Measurements from ENCODE around the gene MYO1E. TPM values are rescaled to one million over a fixed set of nuclear protein-coding genes. Genes with fewer than 3 reads are reported as not detected.

Gene MYO1E
- total RNA-seq, 1 experiment from 2014 or later = 83.6 TPM

- no peak overlapping the region for H3K4me3 Mint-ChIP-seq
- no peaks in the 10 kb centered on the region for H3K9me3 Mint-ChIP-seq
- ATAC-seq = no peak
- DNase-seq (ENCODE audit: low spot score) = no peak
- peaks cover 6% of the 10 kb centered on the region; the same call in 1 of the 2 replicates for H3K36me3 Mint-ChIP-seq
- no peak overlapping the region for H3K27ac Mint-ChIP-seq
- ChIA-PET POLR2A (no interaction called here), CTCF (interaction anchor here (1.5 kb wide), 1 partner anchor 9 kb away, joined by 8 read pairs; no protein-coding TSS in a partner anchor)
- H3K4me1 Mint-ChIP-seq = no peaks in the 10 kb centered on the region; the same call in 1 of the 2 replicates
- TF ChIP-seq JAZF1 (CRISPR knock-in tag; IDR thresholded peaks at IDR 0.05) (no peak), ATF3 (CRISPR knock-in tag; conservative IDR thresholded peaks at IDR 0.05) (no peak), ZNF423 (CRISPR knock-in tag; IDR thresholded peaks at IDR 0.05) (no peak), ZNF416 (CRISPR knock-in tag; IDR thresholded peaks at IDR 0.05) (no peak), CDX4 (CRISPR knock-in tag; IDR thresholded peaks at IDR 0.05; ENCODE audit: borderline replicate concordance) (no peak), CTCF (IDR thresholded peaks at IDR 0.05) (no peak), ZSCAN18 (CRISPR knock-in tag; IDR thresholded peaks at IDR 0.05) (no peak), ZNF232 (CRISPR knock-in tag; IDR thresholded peaks at IDR 0.05) (no peak), AR (CRISPR knock-in tag; IDR thresholded peaks at IDR 0.05) (no peak)
- TF ChIP-seq, protein P1, sequence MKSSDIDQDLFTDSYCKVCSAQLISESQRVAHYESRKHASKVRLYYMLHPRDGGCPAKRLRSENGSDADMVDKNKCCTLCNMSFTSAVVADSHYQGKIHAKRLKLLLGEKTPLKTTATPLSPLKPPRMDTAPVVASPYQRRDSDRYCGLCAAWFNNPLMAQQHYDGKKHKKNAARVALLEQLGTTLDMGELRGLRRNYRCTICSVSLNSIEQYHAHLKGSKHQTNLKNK (CRISPR knock-in tag; IDR thresholded peaks at IDR 0.05) = no peak
- TF ChIP-seq, protein P2, sequence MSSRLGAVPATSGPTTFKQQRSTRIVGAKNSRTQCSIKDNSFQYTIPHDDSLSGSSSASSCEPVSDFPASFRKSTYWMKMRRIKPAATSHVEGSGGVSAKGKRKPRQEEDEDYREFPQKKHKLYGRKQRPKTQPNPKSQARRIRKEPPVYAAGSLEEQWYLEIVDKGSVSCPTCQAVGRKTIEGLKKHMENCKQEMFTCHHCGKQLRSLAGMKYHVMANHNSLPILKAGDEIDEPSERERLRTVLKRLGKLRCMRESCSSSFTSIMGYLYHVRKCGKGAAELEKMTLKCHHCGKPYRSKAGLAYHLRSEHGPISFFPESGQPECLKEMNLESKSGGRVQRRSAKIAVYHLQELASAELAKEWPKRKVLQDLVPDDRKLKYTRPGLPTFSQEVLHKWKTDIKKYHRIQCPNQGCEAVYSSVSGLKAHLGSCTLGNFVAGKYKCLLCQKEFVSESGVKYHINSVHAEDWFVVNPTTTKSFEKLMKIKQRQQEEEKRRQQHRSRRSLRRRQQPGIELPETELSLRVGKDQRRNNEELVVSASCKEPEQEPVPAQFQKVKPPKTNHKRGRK (CRISPR knock-in tag; IDR thresholded peaks at IDR 0.05; ENCODE audit: borderline replicate concordance) = no peak
- H3K27me3 Mint-ChIP-seq (ENCODE audit: low read depth) = no peaks in the 10 kb centered on the region
These were observed 116.2 kb downstream of the MYO1E start for GRCh38 chr15:59256482-59256881.

GRCh38 chr15:59255680-59256336, 116.9 kb downstream of the MYO1E start:
- DNase-seq (ENCODE audit: low spot score) = no peak
- no peak overlapping the region for H3K4me3 Mint-ChIP-seq
- no peaks in the 10 kb centered on the region for H3K27me3 Mint-ChIP-seq (ENCODE audit: low read depth)
- peak overlapping the region; percentile 12; the same call in 1 of the 2 replicates for H3K27ac Mint-ChIP-seq
- ATAC-seq = no peak
- no peak for TF ChIP-seq CDX4 (CRISPR knock-in tag; IDR thresholded peaks at IDR 0.05; ENCODE audit: borderline replicate concordance)
- peak; percentile 63; the same call in 1 of the 2 replicates for TF ChIP-seq GABPB1 (CRISPR knock-in tag; IDR thresholded peaks at IDR 0.05)
- TF ChIP-seq ZBTB21 (CRISPR knock-in tag; IDR thresholded peaks at IDR 0.05; ENCODE audit: borderline replicate concordance) = no peak
- no peaks in the 10 kb centered on the region for H3K9me3 Mint-ChIP-seq
- no peaks in the 10 kb centered on the region; the same call in 1 of the 2 replicates for H3K4me1 Mint-ChIP-seq
- POLR2A ChIA-PET = no interaction called here
- peaks cover 6% of the 10 kb centered on the region; the same call in 1 of the 2 replicates for H3K36me3 Mint-ChIP-seq
- CTCF ChIA-PET = no interaction called here
